Cardiac fibroblast (primary cell): ENCODE measurements around the gene RBM24.
"Not testable (repeated sequence)": the region's sequence is repeated elsewhere in the genome, so short reads cannot be mapped to it uniquely, and the experiment has no call there.

Source experiments
- DNase-seq, 2 donors: peaks; one replicate each; pipeline versions ENCODE4 v3.0.0 to v3.0.0-alpha.2; 2010; ENCODE audit warnings: low read depth in 2 of 2
- H3K4me3 ChIP-seq, 2 donors: replicated peaks in 1 of 2; 1 replicate in 1 of 2; 2 replicates in 1 of 2; pipeline ENCODE4 v1.5.1; 2011; ENCODE audit warnings: low read depth in 2 of 2, low read length in 2 of 2, mild to moderate bottlenecking in 2 of 2, moderate library complexity in 1 of 2
- TF ChIP-seq, protein P1 (sequence below): IDR thresholded peaks from one replicate; pipeline ENCODE4 v1.5.1; 2011; ENCODE audit warnings: low read depth, mild to moderate bottlenecking, low read length, inconsistent platforms

RBM24 gene

DNA sequence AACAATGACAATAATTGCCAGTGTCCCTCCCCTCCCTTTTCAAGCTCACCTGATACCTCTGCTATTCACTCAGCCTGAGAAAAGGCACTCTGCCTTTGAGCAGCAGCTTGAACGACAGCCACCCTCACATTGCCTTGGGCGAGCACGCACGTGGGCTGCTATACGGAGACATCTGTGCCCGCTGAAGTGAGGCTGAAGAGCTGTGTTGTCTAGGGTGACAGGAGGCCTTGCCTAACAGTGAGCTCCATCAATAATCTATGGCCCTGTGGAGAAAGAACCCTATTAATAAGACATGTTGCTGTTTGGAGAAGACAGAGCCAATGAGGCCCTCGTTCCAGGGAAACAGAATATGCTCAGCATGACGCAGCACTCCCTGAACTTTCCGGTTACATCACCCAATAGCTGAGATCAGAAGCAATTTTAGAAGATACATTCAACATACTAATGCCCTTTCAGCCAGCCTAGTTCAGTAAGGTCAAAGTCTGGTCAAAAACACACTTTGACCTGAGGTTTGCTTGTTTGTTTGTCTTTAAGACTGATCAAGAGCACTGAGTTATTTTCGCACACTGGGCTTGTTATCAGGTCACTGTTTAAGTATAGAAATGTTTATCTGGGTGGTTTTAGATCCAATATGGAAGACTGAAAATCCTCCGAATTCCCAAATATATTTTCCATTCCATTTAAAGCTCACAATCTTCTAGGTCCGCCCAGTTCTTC lies 30.6 kb downstream of the RBM24 start:
- peak; percentile 48 to 50 for DNase-seq
- TF ChIP-seq, protein P1, sequence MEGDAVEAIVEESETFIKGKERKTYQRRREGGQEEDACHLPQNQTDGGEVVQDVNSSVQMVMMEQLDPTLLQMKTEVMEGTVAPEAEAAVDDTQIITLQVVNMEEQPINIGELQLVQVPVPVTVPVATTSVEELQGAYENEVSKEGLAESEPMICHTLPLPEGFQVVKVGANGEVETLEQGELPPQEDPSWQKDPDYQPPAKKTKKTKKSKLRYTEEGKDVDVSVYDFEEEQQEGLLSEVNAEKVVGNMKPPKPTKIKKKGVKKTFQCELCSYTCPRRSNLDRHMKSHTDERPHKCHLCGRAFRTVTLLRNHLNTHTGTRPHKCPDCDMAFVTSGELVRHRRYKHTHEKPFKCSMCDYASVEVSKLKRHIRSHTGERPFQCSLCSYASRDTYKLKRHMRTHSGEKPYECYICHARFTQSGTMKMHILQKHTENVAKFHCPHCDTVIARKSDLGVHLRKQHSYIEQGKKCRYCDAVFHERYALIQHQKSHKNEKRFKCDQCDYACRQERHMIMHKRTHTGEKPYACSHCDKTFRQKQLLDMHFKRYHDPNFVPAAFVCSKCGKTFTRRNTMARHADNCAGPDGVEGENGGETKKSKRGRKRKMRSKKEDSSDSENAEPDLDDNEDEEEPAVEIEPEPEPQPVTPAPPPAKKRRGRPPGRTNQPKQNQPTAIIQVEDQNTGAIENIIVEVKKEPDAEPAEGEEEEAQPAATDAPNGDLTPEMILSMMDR, result no peak
- no peak overlapping the region for H3K4me3 ChIP-seq

DNA sequence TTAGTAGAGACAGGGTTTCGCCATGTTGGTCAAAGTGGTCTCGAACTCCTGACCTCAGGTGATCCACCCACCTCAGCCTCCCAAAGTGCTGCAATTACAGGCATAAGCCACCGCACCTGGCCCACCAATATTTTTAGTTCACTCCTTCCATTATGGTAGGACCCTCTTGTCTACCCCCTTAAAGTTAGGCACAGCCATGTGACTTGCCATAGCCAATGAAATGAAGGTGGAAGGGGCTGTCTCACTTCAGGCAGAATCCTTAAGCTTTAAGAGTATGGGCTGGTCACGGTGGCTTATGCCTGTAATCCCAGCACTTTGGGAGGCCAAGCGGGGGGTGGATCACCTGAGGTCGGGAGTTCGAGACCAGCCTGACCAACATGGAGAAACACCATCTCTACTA lies 32.1 kb downstream of the RBM24 start:
- not testable (repeated sequence) for H3K4me3 ChIP-seq, DNase-seq

GRCh38 chr6:17313971-17314370 lies 32.8 kb downstream of the RBM24 start:
- no peak overlapping the region for H3K4me3 ChIP-seq
- DNase-seq, result no peak
- TF ChIP-seq, protein P1, result no peak

GRCh38 chr6:17315262-17315661 lies 34.1 kb downstream of the RBM24 start:
- DNase-seq, result no peak
- H3K4me3 ChIP-seq, result no peak overlapping the region
- TF ChIP-seq, protein P1, result no peak

- H3K4me3 ChIP-seq, result no peak overlapping the region
- no peak for DNase-seq
- TF ChIP-seq, protein P1, result no peak
Measured at GRCh38 chr6:17318435-17319165, 37.4 kb downstream of the RBM24 start.

DNA sequence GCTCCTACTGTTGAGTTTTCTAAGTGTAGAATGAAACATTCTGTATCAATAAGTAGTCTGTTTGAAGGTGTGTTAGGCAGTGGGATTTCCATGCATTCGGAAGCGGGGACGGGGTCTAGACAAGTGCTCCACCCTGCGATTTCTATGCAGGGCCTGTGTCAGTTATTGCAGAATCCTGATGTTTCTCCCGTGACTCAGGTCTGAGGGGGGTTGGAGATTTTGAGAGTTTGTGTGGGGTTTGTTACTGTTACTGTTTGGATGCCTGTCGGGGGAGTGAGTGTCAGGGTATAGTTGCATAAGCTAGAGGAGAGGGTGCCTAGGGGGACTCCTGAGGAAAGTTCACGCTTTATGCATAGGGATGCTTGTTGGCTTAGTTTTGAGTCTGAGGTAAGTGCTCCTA lies 39.1 kb downstream of the RBM24 start:
- not testable (repeated sequence) for H3K4me3 ChIP-seq, DNase-seq

GRCh38 chr6:17331238-17331637 lies 50.1 kb downstream of the RBM24 start:
- no peak for DNase-seq
- TF ChIP-seq, protein P1, result no peak
- H3K4me3 ChIP-seq, result no peak overlapping the region
